HG02884 (cell line): ENCODE data around the gene MACROD2.
"Not testable (repeated sequence)": the region's sequence is repeated elsewhere in the genome, so short reads cannot be mapped to it uniquely, and the experiment has no call there.

Experiments
- ATAC-seq: cut with Tn5 transposase; IDR thresholded peaks from one replicate; pipeline ENCODE4 v1.9.1; 2021; ENCODE audit warnings: mild to moderate bottlenecking, moderate library complexity; ENCODE audit not compliant: unreplicated experiment

The MACROD2 gene

GRCh38 chr20:14963262-14963663 lies 967.9 kb downstream of the MACROD2 start:
- no peak for ATAC-seq

- ATAC-seq, result no peak
These were observed 970.9 kb downstream of the MACROD2 start for GRCh38 chr20:14966203-14966602.

DNA sequence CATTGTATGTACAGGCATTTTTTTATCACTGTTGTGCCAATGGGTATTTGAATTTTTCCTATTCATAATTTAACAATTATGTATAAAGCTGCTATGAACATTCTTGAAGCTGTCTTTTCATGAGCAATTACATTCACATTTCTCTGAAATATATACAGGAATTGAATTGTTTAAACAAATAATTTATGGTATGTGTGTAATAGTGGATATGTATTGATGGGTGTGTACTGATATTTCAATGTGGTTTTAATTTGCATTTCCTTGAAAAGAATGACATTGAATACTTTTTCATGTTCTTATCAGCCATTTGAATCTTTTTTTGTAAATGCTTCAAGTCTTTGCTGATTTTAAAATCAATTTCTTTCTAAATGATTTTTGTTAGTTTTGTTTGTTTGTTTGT lies 971.5 kb downstream of the MACROD2 start:
- ATAC-seq, result no peak

- no peak for ATAC-seq
These were observed 976.9 kb downstream of the MACROD2 start for GRCh38 chr20:14972256-14972655.

GRCh38 chr20:14972690-14973089 lies 977.4 kb downstream of the MACROD2 start:
- no peak for ATAC-seq

GRCh38 chr20:14979453-14979986 lies 984.2 kb downstream of the MACROD2 start:
- no peak for ATAC-seq

GRCh38 chr20:14981486-14981885 lies 986.2 kb downstream of the MACROD2 start:
- ATAC-seq, result not testable (repeated sequence)

- ATAC-seq, result not testable (repeated sequence)
These were observed 987.0 kb downstream of the MACROD2 start for GRCh38 chr20:14982324-14982723.

DNA sequence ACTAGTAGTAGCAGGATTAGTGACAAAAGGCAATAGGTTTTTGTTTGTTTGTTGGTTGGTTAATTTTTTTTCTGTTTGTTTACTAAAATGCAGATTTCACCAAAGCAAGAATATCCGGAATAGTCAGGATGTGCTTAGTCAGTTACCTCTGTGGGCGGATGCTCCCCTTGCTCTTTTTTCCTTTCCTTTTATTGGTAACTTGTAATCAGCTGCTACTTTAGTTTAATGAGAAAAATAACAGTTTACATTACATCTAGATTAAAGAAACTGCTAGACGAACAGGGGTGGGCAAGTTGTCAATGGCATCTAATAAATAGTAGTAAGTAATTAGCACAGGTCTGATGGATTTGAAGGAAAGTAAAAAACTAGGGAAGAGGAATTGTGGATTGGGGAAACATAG lies 989.0 kb downstream of the MACROD2 start:
- ATAC-seq, result no peak

GRCh38 chr20:14984768-14985622 lies 989.7 kb downstream of the MACROD2 start:
- no peak for ATAC-seq

DNA sequence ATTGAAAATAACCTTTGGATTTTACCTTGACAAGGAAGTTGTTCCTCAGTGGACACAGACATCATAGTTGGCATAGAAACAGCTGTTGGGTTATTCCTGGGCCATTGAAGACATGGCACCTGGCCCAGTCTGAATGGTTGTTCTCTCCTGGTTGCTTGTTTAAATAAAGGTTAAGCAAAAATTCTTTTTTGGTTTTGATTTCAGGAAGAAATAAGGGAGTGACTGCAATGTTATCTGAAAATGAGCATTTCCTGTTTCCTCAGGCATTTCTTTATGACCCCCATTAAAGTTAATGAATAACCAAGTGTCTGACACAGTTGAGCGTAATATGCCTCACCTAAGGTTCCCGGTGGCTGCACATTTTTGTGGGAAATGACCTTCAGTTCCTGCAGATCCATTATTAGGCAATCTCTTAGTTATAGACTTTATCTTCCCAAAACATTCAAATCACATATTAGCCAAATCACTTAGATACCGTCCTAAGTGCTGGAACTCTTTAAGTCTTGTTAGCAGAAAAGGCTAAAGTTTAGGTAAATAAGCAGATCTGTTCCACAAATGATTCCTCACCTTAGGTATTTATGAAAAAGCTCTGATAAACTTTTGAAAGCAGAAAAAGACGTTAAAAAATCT lies 990.8 kb downstream of the MACROD2 start:
- ATAC-seq, result no peak

GRCh38 chr20:14986656-14987055 lies 991.3 kb downstream of the MACROD2 start:
- ATAC-seq, result no peak

GRCh38 chr20:14989535-14990290 lies 994.4 kb downstream of the MACROD2 start:
- no peak for ATAC-seq

DNA sequence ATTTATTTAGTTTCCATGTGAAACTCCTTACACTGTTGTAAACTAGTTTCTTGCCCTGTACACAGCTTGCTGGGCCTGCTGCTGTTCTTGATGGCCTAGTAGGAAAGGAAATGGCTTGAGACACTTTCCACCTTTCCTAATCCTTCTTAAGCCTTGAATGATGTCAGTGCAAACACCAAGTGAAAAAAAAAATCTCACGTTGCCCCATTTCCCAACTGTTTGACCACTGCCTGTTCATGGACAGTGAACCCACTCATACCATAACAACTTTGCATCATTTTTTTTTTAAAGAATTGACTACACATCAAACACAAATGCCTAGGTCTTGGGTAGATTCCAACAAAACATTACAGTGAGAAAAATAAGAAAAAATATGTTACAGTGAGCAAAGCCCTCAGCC lies 995.7 kb downstream of the MACROD2 start:
- ATAC-seq, result no peak

DNA sequence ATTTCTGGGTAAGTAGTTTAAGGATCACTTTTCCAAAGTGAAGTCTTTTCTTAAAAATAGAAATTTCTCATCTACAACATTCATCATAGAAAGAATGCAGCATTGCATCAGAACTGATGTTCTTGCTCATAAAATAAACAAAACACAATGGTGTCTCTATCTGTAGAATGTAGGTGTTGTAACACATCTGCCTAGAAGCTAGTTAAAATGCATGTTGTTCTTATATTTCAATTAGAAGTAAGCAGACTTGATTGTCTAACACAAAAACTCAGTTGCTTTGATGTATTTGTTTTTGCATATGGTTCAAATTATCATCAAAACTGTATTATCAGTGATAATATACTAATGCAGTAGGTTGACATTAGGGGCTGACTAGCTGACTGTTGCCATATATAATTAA lies 996.8 kb downstream of the MACROD2 start:
- no peak for ATAC-seq

DNA sequence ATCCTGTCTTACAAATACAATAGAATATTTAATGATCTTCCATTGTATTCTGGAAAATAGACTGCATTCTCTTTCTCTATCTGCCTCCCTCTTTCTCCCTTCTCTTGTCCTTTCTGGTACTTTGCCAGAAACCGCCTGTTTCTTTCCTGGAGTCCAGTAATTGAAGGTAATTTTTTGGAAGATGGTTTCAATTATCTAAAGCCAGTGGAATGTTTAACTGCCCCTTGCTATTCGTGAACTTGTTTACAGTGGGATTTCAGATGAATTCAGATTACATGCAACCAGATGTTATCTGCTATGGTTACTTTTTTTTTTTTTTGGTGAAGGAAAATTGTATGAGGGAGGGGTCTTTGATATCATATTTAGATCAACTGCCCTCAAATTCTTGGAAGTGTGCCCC lies 997.6 kb downstream of the MACROD2 start:
- ATAC-seq, result no peak

- ATAC-seq, result no peak
These were observed 1001.8 kb downstream of the MACROD2 start for GRCh38 chr20:14996883-14997672.

DNA sequence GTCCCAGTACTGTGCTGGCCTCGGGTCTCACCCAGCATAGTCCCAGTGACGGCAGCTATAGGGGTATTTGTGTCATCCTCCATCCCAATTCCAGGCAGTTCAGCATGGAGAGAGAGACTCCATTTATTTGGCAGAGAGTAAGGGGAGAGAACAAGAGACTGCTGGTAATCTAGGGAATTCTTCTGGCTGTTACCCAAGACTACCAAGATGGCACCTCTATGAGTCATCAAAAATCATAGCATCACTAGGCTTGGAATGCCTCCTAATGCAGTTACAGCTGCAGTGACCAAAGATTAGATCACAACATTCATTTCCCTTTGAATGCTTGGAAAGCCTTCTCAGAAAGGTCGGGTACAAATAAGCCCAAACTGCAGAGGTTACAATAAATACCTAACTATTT lies 1002.5 kb downstream of the MACROD2 start:
- no peak for ATAC-seq

- ATAC-seq, result no peak
These were observed 1010.1 kb downstream of the MACROD2 start for GRCh38 chr20:15005300-15005986.

GRCh38 chr20:15011631-15012030 lies 1016.3 kb downstream of the MACROD2 start:
- ATAC-seq, result no peak
